ENCODE data around the gene POLE. TPM values are rescaled to one million over a fixed set of nuclear protein-coding genes. Genes with fewer than 3 reads are reported as not detected.

POLE gene
- total and polyA plus RNA-seq, 8 donors: 29.2 to 60.5 (median 56.0) TPM

DNA sequence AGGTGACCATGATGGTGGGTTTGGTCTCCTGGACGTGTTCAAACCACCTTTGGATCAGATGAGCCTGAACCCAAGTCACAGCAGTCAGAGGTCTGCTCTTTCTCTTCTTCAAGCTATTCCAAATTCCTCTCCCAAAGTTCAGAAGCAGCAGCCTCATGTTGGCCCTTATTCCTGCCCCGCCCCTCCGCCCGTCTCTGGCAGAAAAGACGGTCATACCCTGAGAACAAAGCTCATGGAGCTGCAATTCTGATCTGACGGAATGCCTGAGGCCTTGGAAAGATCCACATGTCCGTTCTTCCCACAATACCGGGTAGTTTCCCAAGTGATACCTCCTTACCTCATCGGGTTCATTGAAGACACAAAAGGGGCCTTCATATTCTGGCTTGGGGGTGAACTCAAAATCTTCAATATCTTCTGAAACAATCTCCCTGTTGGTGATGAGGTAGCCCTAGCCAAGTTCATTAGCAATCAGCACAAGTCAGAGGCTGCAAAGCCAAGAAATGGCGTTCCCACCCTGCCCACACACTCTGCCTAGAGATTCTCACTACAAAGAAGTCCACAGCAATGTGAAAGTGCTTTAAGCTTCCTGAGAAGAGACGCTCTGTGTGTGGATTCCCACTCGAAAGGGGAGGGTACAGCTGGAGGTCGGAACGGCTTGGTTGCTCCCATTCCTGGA is 11.2 kb downstream of the POLE start:
- DNase-seq: no peak
- intact Hi-C loops (cut with DNase I): no loop called here
- Histone ChIP-seq H3K9me3 (no peaks in the 10 kb centered on the region), H3K36me3 (peaks cover 0 to 80% of the 10 kb centered on the region in 2 donors), H3K4me3 (no peak overlapping the region), H3K27ac (no peak overlapping the region), H3K4me1 (no peaks in the 10 kb centered on the region), H3K27me3 (no peaks in the 10 kb centered on the region)
- ATAC-seq: no peak
- TF ChIP-seq, protein P1, sequence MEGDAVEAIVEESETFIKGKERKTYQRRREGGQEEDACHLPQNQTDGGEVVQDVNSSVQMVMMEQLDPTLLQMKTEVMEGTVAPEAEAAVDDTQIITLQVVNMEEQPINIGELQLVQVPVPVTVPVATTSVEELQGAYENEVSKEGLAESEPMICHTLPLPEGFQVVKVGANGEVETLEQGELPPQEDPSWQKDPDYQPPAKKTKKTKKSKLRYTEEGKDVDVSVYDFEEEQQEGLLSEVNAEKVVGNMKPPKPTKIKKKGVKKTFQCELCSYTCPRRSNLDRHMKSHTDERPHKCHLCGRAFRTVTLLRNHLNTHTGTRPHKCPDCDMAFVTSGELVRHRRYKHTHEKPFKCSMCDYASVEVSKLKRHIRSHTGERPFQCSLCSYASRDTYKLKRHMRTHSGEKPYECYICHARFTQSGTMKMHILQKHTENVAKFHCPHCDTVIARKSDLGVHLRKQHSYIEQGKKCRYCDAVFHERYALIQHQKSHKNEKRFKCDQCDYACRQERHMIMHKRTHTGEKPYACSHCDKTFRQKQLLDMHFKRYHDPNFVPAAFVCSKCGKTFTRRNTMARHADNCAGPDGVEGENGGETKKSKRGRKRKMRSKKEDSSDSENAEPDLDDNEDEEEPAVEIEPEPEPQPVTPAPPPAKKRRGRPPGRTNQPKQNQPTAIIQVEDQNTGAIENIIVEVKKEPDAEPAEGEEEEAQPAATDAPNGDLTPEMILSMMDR (IDR thresholded peaks at IDR 0.05): no peak

DNA sequence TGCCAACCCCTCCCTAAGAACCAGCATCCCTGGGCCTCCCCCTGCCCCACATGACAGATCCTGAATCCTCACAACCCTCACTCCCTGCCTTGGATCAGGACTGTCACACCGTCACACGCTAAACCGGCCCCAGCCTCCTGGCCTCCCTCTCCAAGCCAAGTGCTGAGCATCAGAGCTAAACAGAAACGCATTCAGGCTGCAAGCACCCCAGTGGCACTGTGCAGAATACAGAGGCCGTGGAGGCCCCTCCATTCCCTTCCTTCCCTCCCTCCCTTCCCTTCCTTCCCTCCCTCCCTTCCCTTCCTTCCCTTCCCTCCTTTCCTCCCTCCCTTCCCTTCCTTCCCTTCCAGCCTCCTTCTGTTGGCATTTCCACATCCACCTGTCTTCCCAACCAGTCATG is 12.6 kb downstream of the POLE start:
- intact Hi-C loops (cut with DNase I): no loop called here
- Histone ChIP-seq H3K4me1 (no peaks in the 10 kb centered on the region), H3K27ac (no peak overlapping the region), H3K9me3 (no peaks in the 10 kb centered on the region), H3K36me3 (peaks cover 0 to 89% of the 10 kb centered on the region in 2 donors), H3K27me3 (no peaks in the 10 kb centered on the region), H3K4me3 (no peak overlapping the region)
- no peak for ATAC-seq
- TF ChIP-seq, protein P1 (IDR thresholded peaks at IDR 0.05): no peak
- DNase-seq: no peak

DNA sequence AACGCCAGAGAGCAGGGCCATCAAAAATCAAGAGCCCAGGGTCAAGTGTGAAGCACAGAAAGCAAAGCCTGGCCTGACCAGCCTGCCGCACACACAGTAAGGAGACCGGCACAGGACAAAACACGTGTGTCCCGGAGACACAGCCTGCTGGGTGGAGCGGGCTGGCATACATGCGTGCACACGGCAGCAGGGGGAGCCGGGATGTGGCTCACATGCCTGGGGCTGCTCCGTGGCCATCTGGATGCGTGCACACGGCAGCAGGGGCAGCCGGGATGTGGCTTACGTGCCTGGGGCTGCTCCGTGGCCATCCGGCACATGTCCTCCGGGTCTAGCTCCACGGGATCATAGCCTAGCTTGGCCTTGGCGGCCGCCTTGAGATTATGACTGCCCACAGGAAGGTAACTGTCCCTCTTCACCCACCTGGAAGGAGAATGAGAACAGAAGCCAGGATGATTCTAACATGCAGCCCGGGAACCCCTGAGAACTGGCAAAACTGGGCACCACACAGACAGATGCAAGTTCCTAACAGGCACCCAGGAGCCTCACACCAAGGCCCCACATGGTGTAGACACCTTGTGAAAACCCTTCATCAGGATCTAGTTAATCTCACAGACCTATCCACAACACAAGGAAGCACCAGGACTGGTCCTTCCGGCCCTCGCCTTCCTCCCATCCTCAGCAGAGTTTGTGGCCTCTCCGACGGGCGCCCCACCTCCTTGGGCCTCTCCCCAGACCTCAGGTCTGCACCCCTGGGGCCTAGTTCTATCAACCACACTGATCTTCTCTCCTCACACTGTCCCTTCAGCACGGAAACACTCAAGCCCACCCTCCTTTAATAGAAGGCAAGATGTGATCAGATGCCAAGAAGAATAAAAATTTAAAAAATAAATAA is 13.6 kb downstream of the POLE start:
- Histone ChIP-seq H3K4me1 (no peaks in the 10 kb centered on the region), H3K4me3 (no peak overlapping the region), H3K36me3 (peaks cover 0 to 91% of the 10 kb centered on the region in 2 donors), H3K27ac (no peak overlapping the region), H3K27me3 (no peaks in the 10 kb centered on the region), H3K9me3 (no peaks in the 10 kb centered on the region)
- intact Hi-C loops (cut with DNase I): no loop called here
- ATAC-seq (no peak), DNase-seq (no peak)
- TF ChIP-seq, protein P1 (IDR thresholded peaks at IDR 0.05): no peak

DNA sequence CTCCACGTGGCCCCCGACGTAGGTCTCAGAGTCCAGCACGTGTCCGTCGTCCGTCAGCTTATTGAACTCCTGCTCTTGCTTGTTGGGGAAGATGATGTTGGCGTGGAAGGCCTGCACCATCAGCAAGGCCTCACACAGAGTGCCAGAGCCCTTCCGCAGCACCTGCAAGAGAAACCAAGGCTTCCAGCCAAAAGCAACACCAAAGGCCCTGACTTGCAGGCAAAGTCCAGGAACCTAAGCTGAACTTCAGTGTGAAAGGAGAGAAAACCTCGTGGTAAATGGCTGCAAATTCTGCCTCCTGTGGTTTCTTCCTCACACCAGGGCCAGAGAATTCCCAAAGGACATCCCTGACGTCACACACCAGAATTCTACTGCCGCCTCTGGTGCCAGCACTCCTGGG is 14.5 kb downstream of the POLE start:
- TF ChIP-seq, protein P1 (IDR thresholded peaks at IDR 0.05): no peak
- no peaks in the 10 kb centered on the region for H3K9me3 ChIP-seq
- no peak overlapping the region for H3K4me3 ChIP-seq
- intact Hi-C loops (cut with DNase I): no loop called here
- H3K27me3 ChIP-seq: no peaks in the 10 kb centered on the region
- H3K36me3 ChIP-seq: peaks cover 0 to 96% of the 10 kb centered on the region in 2 donors
- H3K4me1 ChIP-seq: no peaks in the 10 kb centered on the region
- DNase-seq (no peak), ATAC-seq (no peak)
- H3K27ac ChIP-seq: no peak overlapping the region

DNA sequence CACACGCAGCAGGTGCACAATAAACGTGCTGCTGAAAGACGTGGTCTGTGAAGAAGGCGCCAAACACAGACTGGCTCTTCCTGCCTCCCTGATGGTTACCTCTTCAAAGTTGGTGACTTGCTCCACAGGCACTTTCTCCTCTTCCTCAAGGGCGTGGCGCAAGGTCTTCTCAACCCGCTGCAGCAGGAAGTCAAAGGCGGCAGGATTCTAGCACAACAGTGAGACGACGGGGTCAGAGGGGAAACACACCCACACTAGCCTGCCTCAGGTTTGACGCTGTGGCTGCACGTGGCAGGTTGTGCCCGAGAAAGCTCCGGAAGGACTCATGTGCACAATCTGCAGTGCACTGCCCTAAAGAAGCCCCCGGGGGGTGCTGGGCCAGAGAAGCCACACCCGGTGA is 15.0 kb downstream of the POLE start:
- no peaks in the 10 kb centered on the region for H3K27me3 ChIP-seq
- H3K4me3 ChIP-seq: no peak overlapping the region
- ATAC-seq: no peak
- intact Hi-C loops (cut with DNase I): no loop called here
- no peaks in the 10 kb centered on the region for H3K9me3 ChIP-seq
- TF ChIP-seq, protein P1 (IDR thresholded peaks at IDR 0.05): no peak
- no peaks in the 10 kb centered on the region for H3K4me1 ChIP-seq
- no peak overlapping the region for H3K27ac ChIP-seq
- DNase-seq: no peak
- H3K36me3 ChIP-seq: peaks cover 0 to 96% of the 10 kb centered on the region in 2 donors
